Left kidney (tissue), 2 donors: ENCODE data around the gene MLN. TPM values are rescaled to one million over a fixed set of nuclear protein-coding genes. Genes with fewer than 3 reads are reported as not detected.

Source experiments
- DNase-seq: peaks from one replicate; pipeline ENCODE4 v3.0.0-alpha.2; 2013
- polyA plus RNA-seq: library from polyadenylated mRNA; unstranded; fragments of 120-200 nt; gene quantifications from one replicate; pipeline ENCODE4 v1.2.1, GENCODE V29; 2013; ENCODE audit not compliant: insufficient read length

The MLN gene
- polyA plus RNA-seq, 1 donor, result 2.1 TPM

GRCh38 chr6:33771146-33772081 is 32.4 kb downstream of the MLN start:
- DNase-seq, result peak; percentile 77

GRCh38 chr6:33770833-33771145 is 33.0 kb downstream of the MLN start:
- no peak for DNase-seq

GRCh38 chr6:33770124-33770832 is 33.5 kb downstream of the MLN start:
- no peak for DNase-seq

GRCh38 chr6:33769248-33769821 is 34.5 kb downstream of the MLN start:
- DNase-seq, result no peak

GRCh38 chr6:33768644-33769120 is 35.1 kb downstream of the MLN start:
- DNase-seq, result no peak

- DNase-seq, result no peak
Observed at GRCh38 chr6:33766921-33767907, 36.6 kb downstream of the MLN start.

- no peak for DNase-seq
Observed at GRCh38 chr6:33765368-33765767, 38.4 kb downstream of the MLN start.

GRCh38 chr6:33764036-33764435 is 39.8 kb downstream of the MLN start:
- no peak for DNase-seq

- no peak for DNase-seq
Observed at GRCh38 chr6:33763483-33763882, 40.3 kb downstream of the MLN start.

GRCh38 chr6:33762713-33763112 is 41.1 kb downstream of the MLN start:
- DNase-seq, result no peak

GRCh38 chr6:33761922-33762629 is 41.7 kb downstream of the MLN start:
- no peak for DNase-seq

GRCh38 chr6:33761581-33761921 is 42.3 kb downstream of the MLN start:
- DNase-seq, result no peak

GRCh38 chr6:33759887-33760629 is 43.7 kb downstream of the MLN start:
- no peak for DNase-seq

- DNase-seq, result no peak
Observed at GRCh38 chr6:33758815-33759216, 45.0 kb downstream of the MLN start.

- no peak for DNase-seq
Observed at GRCh38 chr6:33757906-33758305, 45.9 kb downstream of the MLN start.

- DNase-seq, result no peak
Observed at GRCh38 chr6:33757113-33757512, 46.7 kb downstream of the MLN start.

- no peak for DNase-seq
Observed at GRCh38 chr6:33756211-33756954, 47.4 kb downstream of the MLN start.

- no peak for DNase-seq
Observed at GRCh38 chr6:33755070-33755869, 48.5 kb downstream of the MLN start.

- no peak for DNase-seq
Observed at GRCh38 chr6:33754222-33754621, 49.6 kb downstream of the MLN start.
